Right renal pelvis (tissue), 4 donors: ENCODE results near the gene RAPGEF3. TPM values are rescaled to one million over a fixed set of nuclear protein-coding genes. Genes with fewer than 3 reads are reported as not detected.

ENCODE experiments used
- DNase-seq, 4 donors: peaks; one replicate each; pipeline ENCODE4 v3.0.0-alpha.2; 2013; ENCODE audit warnings: low read depth in 4 of 4, low spot score in 3 of 4, missing footprints in 1 of 4
- polyA plus RNA-seq, 4 donors: library from polyadenylated mRNA; unstranded; fragments of 120-200 nt; gene quantifications; one replicate each; pipeline ENCODE4 v1.2.1, GENCODE V29; 2013; ENCODE audit not compliant: insufficient read length in 4 of 4

RAPGEF3 gene
- polyA plus RNA-seq, 4 donors: 56.7 to 94.3 (median 64.8) TPM

DNA sequence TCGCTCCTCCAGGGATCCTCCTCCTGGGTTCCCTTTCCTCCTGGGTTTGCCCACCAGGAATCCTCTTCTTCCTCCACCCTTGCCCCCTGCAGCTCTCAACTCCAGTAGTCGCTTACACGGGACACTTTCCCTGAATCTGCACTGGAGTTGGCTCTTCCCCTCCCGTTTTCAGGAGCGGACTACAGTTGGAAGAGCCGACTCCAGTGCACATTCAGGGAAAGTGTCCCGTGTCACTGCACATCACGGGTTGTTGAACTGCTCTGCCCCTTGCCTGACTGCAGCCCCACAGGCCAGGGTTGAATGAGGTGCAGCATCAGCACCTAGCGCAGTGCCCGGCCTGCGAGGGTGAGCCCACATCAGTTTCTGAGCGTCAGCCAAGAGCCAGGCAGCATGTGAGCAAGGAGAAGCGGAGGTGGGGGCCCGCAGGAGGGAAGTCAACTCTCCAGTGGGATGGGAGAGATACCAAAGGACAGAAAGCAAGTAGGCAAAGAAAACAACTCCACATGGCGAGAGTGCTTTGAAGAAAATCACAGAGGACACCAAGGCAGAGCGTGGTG lies 13.1 kb downstream of the RAPGEF3 start:
- DNase-seq: no peak

DNA sequence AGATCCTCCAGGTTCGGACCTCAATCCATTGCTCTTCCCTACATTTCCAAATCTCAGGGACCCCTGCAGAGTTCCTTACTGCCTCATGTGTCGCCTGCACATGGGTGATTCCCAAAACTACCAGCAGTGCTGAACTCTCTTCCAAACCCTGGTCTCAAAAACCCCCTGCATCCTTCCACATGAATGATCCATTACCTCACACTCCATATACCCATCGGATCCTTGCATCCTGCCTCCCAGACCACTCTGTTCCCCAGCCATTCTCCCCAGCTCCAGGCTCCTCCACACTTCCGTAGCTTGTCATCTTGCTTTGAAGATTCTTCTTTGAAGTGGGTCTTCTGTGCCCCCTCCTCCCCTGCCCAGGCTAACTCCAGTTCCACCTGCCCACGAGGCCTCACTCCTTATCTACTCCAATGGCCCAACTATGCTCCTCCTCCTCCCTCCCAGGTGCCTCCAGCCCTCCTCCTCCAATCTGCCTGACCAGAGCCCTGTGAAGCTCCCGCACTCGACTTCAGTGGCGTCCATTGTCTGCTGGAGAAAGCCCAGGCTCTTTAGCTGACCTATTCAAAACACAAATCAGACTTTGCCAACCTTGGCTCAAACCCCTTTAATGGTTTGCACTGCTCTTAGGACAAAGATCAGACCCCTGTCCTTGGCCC lies 13.8 kb downstream of the RAPGEF3 start:
- DNase-seq: no peak

DNA sequence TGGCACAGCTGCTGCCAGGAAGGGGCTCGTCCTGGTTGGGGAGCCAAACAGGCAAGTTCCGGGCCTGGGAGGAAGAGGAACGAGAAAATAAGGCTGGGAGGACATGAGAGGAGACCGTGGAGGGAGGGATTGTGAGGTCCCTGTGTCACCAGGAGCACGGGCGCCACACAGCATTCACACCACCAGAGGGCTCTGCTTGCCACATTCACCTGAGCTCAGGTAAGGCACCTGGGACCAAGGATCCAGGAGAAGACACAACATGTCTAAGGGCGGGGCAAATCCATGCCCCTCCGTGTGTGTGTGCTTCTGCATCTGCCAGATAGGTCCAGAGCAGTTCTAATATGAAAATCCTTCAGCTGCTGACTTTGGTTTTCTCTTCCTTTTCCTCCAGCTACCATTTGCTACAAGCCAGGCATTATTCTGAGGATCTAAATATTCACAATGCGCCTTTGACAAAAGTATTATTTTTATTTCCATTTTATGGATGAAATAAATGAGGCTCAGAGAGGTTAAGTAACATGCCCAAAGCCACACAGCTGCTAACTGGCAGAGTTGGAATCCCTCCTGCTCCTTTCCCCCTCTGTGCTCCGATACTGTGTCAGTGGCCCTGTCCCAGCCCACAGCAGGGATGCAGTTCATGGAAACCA lies 14.6 kb downstream of the RAPGEF3 start:
- no peak for DNase-seq

DNA sequence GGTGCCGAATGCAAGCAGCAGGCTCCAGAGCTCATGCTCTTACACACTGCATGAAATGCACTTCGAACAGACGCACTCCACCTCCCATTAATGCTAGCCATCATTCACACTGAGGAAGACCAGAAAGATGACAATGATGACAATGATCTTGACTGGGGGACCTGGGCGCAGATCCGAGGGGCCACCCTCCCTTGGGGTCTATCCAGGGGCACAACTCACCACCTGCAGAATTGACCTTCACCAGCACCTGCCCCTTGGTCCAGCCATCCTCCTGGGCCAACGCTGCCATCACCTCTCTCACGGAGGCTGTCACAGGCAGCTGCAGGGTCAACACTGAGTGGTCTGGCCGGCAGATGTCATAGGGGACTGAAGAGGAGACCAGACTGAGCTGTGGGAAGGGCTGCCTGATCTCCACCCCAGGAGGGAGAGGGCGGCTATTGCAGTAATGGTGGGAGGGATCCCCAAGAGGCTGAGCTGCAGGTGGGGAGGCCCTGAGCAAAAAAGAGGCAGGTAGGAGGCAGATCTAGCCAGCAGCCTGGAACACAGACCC lies 15.3 kb downstream of the RAPGEF3 start:
- DNase-seq: no peak

DNA sequence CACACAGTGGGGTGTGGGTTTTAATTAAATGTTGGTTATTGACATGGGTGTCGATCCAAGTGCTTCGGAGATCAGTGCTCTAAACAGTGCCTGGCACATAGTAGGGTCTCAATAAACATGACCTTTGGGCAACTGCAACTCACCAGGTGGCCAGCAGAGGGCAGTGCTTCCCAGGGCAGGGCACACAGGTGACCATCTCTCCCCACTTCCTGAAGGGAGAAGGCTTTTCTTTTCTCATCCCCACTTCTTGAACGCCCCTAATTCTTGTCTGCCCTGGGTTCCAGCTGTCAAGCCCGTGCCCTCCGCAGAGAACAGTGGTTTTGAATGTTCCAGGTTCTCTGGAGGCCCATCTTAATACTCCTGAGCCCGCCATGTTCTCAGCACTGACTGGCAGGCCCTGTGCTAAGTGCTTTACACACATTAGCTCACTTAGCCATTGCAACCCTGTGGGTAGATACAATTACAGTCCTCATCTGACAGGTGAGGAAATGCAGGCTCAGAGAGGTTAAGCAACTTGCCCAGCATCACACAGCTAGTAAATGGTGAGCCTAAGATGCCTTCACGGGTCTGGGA lies 16.3 kb downstream of the RAPGEF3 start:
- no peak for DNase-seq

DNA sequence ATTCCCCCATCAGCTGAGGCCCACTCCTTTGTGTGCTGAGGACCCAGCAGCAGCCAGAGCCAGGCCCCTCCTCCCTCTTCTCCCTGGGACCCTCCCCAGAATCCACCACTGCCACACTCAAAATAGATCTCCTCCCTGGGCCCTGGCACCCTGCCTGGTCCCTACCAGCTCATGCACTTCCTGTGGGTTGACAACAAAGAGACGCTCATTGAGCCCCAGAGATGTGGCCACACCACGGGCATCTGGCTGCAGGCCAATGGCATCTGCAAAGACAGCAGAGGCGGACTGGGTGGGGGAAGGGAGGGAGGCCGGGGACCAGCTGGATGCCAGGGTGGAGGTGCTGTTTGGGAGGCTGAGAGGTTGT lies 17.4 kb downstream of the RAPGEF3 start:
- no peak for DNase-seq

DNA sequence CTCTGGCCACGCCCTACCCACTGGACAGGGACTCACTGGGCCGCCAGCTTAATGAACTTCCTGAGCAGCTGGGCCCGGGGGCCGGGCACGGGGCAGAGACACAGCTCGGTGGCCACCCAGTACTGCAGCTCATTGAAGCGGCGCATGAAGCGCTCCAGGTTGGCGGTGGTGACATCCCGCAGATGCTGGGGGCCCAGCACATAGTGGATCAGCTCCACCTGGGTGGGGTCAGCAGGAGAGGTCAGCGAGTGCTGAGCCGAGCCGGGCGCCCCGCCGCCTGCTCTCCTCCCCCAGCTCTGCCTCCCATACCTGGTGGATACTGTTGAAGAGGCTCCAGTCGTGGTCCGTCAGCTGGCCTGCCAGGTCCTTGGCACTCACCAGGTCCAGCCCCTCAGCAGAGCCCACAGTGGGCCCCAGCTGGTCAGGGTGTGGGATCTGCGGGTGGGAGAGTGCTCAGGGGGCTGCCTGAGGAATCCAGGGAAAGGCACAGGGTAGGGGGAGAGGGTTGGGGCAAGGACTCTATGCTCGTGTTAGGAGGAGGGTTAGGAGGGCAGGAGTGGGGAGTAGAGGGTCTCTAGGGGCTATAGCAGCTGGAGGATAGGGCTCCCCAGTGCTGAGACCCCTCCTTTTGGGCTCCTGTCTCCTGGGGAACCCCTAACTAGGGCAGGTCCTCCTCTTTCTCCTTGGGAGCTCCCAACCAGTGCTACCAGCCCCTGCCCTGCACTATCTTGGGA lies 17.9 kb downstream of the RAPGEF3 start:
- DNase-seq: no peak

DNA sequence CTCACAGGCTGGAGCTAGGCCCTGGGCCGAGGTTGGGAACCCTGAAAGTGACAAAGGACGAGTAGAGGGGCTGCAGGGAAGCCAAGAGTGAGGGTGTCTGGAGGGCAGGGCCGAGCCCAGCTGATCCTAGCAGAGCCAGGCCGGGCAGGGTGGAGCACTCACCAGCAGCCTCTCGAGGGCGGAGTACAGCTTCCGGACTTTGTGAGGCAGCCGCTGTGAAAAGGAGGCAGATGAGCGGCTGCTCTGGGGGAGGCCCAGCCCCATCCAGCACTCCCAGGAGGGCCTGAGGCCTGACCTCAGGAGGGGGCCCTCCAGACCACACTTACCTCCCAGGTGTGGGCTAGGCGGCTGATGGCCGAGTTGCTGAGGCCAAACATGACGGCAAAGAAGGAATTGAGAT lies 18.7 kb downstream of the RAPGEF3 start:
- DNase-seq: no peak

DNA sequence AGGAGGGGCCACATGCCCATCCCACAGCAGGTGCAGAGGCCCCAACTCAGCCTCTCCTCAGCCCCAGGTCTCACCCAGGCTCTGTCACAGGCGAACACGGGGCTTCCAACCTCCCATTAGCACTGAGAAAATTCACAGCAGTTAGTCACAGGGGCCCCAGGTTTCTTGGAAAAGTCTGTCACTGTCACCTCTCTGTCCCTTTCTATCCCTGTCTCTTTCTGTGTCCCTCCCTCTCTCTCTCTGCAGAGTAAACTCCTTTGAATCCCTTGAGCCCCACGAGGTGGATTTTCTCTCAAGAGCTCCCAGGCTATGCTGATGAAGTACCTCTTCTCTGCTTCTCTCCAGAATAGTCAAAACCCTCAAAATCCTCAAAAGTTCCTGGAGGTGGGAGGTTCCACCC lies 19.4 kb downstream of the RAPGEF3 start:
- DNase-seq: no peak

DNA sequence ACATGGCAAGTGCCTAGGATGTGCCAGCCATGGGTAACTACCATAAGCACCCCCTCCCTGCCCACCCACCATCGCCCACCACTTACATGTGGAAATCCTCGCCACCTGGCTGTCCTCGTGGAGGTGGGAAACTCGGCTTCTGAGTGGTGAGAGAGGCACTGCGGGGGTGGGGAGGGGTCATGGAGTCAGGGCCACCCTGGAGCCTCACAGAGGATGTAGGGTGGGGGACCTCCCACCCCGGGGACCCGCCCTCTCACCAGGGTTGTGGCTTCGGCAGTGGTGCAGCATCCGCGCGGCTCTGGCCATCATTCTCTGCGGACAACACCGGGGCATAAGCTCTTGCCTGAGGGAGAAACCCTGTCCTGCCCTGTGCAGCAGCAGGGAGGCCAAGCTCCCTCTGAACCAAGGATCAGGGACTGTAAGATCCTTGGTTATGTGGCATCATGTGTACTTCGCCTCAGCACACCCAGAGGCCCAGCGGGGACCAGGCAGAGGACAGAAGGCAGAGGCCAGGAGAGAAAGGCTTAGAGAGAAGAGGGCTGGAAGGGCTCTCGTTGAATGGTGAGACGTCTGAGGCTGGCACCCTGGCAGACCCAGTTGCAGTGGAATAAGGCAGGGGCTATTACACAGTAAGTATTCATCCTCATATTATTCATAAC lies 20.6 kb downstream of the RAPGEF3 start:
- no peak for DNase-seq

DNA sequence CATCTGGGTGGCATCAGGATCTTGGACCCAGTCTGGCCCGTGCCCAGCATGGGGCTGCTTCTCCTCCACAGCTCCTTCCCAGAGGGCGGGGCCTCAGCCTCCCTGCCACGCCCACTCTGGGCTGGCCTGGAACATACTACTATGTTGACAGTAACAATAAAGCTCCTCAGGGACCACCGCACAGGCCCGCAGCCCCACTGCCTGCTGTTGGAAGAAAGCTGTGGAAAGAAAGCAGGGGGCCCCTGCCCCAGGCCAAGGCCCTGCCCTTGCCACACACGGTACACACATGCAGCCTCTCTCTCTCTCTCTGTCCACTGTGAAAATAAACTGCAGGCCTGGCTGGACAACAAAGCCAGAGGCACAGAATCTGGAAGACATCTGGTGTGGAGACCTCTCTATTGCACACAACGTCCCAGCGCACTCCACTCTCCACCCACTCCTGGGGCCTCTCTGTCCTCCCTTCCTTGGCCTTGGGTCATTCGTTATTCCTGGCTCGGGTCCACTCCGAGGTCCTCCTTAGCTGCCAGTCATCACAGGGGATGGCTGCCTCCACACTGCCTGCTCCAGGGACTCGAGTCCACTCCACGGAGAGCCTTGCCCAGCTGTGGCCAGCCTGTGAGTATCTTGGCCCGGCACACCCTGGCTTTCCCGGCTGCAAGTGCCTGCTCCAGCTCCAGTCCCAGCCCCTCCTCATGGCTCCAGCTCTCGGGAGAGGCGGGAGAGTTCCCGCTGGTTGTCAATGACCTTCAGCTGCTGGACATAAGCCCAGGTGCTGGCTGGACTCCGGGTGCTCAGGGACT lies 21.6 kb downstream of the RAPGEF3 start:
- no peak for DNase-seq

DNA sequence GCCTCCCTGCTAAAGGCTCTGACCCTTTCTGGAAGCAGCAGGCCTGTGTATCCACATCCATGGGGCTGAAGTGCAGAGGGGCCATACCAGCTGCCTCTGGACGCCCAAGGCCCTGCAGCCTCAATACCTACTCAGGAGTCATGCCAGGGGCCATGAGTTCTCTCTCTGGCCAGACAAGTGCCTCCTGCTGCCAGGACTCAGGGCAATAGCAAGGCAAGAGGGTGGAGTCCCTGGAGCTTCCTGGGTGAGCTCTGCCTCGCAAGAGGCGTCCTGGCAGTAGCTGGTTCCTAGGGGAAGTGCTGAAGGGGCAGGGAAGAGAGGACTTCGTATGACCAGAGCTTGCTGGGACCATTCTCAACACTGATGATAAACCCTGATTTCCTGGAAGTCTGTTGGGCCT lies 22.5 kb downstream of the RAPGEF3 start:
- no peak for DNase-seq

DNA sequence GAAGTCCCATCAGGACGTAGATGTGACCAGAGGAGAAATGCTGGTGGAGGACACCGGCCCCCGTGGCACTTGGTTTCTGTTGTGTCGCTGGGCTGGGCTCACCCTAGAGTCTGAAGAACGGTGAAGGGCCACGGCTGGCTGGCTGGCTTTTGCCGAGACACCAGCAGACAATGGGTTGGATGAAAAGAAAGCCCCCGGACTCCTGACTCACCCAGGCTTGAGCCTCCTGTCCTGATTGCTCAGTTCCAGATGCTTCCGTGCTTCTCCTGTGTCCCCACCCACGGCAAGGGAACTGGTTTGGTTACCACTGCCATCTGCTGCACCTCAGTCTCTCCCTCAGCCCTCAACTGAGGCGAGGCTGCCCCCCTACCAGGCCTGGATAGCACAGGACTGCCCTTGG lies 23.0 kb downstream of the RAPGEF3 start:
- no peak for DNase-seq

DNA sequence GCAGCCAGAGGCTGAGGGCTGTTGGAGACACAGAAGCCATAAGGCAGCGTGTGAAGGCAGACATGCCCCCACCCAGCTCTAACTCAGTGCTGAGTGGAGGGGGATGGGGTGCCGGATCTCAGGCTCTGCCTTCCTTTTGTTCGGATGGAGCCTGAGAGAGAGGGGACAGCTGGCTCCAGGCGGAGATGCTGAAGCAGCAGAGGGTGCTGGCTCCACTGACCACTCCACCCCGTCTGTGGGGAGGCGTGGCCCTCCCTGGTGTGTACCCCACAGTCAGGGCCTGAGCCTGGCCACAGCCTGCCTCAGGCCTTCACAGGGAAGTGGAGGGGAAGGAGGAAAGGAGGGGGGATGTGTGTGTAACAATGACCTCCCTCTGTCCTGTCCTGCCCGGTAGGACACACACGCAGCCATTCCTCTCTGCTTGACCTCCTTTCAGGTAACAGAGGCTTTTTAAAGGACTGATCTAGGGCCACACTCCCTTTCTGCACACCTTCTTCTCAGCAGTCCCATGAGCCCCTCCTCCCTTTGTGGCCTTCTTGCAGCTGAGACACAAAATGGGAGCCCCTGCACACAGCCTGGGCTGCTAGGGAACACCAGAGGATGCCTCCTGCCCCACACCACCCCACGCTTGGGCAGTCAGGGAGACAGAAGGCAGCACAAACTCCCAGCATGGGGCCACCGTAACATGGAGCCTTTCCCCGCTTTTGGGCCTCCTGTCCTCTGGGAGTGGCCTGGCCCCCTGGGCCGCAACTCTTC lies 23.8 kb downstream of the RAPGEF3 start:
- no peak for DNase-seq

DNA sequence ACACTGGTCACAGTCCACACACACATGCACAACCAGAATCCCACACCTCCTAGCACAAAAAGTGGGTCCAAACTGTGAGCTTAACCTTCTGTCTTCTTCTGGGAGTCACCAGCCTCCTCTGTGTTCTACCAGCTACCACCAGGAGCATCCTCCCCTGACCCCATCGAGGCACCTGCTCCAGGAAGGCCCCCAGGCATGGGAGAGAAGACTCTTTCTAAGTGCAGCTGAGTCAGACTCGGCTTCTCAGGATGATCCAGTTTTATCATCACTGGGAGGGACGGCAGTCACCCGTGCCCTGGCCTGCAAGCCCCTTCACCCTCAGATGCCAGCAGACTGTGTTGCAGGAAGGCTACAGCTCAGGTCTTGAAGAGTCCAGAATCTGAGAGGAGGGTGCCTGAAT lies 25.5 kb downstream of the RAPGEF3 start:
- no peak for DNase-seq

DNA sequence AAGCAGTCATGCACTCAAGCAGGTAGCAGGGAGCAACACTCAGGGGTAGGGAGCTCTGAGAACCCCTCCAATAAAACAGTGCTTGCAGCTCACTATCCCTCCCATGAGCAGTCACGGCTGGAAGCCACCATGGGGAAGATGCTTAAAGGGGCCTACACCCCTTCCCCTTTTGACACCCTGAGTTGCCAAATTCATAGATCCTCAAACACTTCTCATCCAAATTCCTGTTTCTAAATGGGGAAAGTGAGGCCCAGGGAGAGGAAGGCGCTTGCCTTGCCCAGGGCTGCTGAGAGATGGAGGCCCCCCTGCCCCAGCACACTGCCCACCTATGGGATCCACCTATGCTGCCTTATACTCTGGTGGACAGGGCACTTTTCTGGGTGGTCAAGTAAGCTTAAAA lies 26.2 kb downstream of the RAPGEF3 start:
- no peak for DNase-seq

DNA sequence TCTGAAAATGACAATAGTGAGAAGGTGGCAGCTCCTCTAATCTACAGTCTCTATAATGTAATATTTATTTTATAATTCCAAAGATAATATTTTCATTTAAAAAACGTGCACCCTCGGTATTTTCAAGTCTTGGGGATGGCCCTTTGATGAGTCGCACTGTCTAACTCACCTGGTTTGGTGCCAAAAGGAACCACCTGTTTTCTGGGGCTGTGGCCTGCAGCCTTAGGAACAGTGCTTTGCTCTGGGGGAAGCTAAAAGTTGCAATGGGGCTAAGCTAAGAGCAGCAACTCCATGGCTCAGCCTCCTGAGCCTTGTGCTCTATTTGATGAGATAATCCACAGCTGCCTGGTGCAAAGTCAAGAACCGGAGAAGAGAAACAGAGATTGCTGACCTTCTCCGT lies 27.0 kb downstream of the RAPGEF3 start:
- DNase-seq: no peak

DNA sequence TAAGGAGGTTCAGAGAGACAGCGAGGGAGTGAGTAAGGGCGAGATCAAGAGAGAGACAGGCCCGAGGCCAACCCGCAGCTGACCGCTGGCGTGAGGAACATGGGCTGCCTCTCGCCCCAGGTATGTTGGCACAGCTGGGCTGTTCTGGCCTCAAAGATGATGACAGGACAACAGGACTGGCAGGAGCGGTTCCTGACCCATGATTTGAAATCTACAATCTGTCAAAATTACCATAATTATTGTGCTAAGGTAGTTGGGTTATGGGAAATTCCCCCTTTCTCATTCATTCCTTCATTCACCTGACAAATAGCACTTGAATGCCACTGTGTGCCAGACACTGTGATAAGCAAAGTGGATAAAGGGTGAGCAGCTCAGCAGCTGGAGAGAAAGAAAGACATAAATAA lies 28.3 kb downstream of the RAPGEF3 start:
- no peak for DNase-seq

DNA sequence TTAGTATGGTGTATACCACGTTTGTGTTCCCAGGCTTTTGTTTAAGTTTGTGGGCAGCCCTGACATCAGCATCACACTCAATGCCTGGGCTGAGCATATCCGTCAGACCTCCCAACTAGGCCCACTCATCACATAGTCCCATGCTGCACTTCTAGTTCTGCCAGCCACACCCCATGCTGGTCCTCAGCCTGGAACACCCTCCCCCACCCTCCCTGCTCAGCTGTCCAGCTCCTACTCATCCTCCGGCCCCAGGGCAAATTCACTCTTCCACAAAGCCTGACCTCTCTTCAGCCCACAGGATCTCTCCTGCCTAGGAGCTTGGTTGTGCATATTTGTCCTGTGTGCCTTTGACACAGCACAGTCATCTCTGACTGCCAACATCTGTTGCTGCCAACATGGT lies 29.4 kb downstream of the RAPGEF3 start:
- DNase-seq: no peak
